NB4 (cell line): ENCODE measurements around the gene NIPA2.

Source experiments
- DNase-seq: peaks from one replicate; pipeline ENCODE4 v3.0.0; 2010; ENCODE audit warnings: low read depth
- H3K4me3 ChIP-seq: one replicate; pipeline ENCODE4 v1.5.1; 2011; ENCODE audit warnings: mild to moderate bottlenecking, low read depth, low read length, moderate library complexity
- CTCF ChIP-seq: IDR thresholded peaks from one replicate; pipeline ENCODE4 v1.5.1; 2012; ENCODE audit warnings: low read depth, low read length
- MAX ChIP-seq: IDR thresholded peaks from 2 replicates; pipeline ENCODE4 v1.6.1; 2011; ENCODE audit warnings: low read depth, low read length
- MYC ChIP-seq: IDR thresholded peaks from 2 replicates; pipeline ENCODE4 v1.6.1; 2011; ENCODE audit warnings: low read depth, low read length
- POLR2A ChIP-seq: IDR thresholded peaks from 2 replicates; pipeline ENCODE4 v1.6.1; 2011; ENCODE audit warnings: mild to moderate bottlenecking; ENCODE audit not compliant: insufficient read length; ENCODE audit errors: extremely low read depth

The NIPA2 gene

GRCh38 chr15:22908830-22909229 is 70.4 kb downstream of the NIPA2 start:
- H3K4me3 ChIP-seq, result no peak overlapping the region
- TF ChIP-seq MYC (no peak), CTCF (no peak), POLR2A (no peak), MAX (no peak)
- DNase-seq, result no peak

GRCh38 chr15:22911306-22911705 is 72.8 kb downstream of the NIPA2 start:
- no peak overlapping the region for H3K4me3 ChIP-seq
- TF ChIP-seq POLR2A (no peak), MAX (no peak), CTCF (no peak), MYC (no peak)
- DNase-seq, result no peak

GRCh38 chr15:22912256-22912655 is 73.8 kb downstream of the NIPA2 start:
- H3K4me3 ChIP-seq, result no peak overlapping the region
- TF ChIP-seq POLR2A (no peak), MYC (no peak), CTCF (no peak)
- no peak for DNase-seq

- no peak for DNase-seq
- H3K4me3 ChIP-seq, result no peak overlapping the region
- no peak for TF ChIP-seq MYC
- TF ChIP-seq POLR2A, result no peak
- TF ChIP-seq MAX, result no peak
- TF ChIP-seq CTCF, result no peak
Measured at GRCh38 chr15:22913646-22914380, 75.3 kb downstream of the NIPA2 start.

GRCh38 chr15:22915866-22916515 is 77.5 kb downstream of the NIPA2 start:
- no peak overlapping the region for H3K4me3 ChIP-seq
- no peak for DNase-seq
- TF ChIP-seq CTCF, result no peak
- no peak for TF ChIP-seq POLR2A
- no peak for TF ChIP-seq MAX
- no peak for TF ChIP-seq MYC
